Psoas muscle (tissue), 8 donors: ENCODE measurements around the gene ENTHD1. TPM values are rescaled to one million over a fixed set of nuclear protein-coding genes. Genes with fewer than 3 reads are reported as not detected.

ENCODE experiments used
- ATAC-seq, 4 donors: fragments of 200-7000 bp; cut with Tn5 transposase; one replicate each; pipeline ENCODE4 v1.9.1; 2020; ENCODE audit warnings: moderate library complexity in 3 of 4, mild to moderate bottlenecking in 2 of 4
- DNase-seq, 2 donors: peaks; one replicate each; pipeline ENCODE4 v3.0.0-alpha.2; 2020
- H3K27ac ChIP-seq: fragments of 200-600 bp; one replicate; pipeline ENCODE4 v1.8.0; 2022
- H3K27me3 ChIP-seq, 3 donors: fragments of 200-600 bp in 1 of 3; one replicate each; pipeline versions ENCODE4 v1.6.1 to v1.8.0; 2013 to 2022; ENCODE audit warnings: low read length in 2 of 3, mild to moderate bottlenecking in 2 of 3, moderate library complexity in 1 of 3; ENCODE audit not compliant: insufficient read depth in 3 of 3
- H3K36me3 ChIP-seq, 2 donors: fragments of 200-600 bp in 1 of 2; one replicate each; pipeline versions ENCODE4 v1.6.1 to v1.8.0; 2013 to 2022; ENCODE audit warnings: low read depth in 1 of 2, mild to moderate bottlenecking in 1 of 2, moderate library complexity in 1 of 2; ENCODE audit not compliant: insufficient read depth in 1 of 2
- H3K4me1 ChIP-seq: fragments of 200-600 bp; one replicate; pipeline ENCODE4 v1.8.0; 2022
- H3K4me3 ChIP-seq: fragments of 200-600 bp; one replicate; pipeline ENCODE4 v1.8.0; 2022; ENCODE audit warnings: mild to moderate bottlenecking
- H3K9me3 ChIP-seq: fragments of 200-600 bp; one replicate; pipeline ENCODE4 v1.8.0; 2022
- WGBS, 3 donors: extraction: QIAGEN DNeasy Blood & Tissue Kit; methylation state at CpG; one replicate each; pipeline versions ENCODE4 v1.1.6 to v1.1.7; 2013; 5-methylcytosine and 5-hydroxymethylcytosine counted together
- intact Hi-C, 2 donors: fragments of 100-400 bp; cut with DNase I; formaldehyde crosslinking; loops; one replicate each; pipeline versions ENCODE4 v1.11.0 to v1.14.2; 2022
- polyA plus RNA-seq, 3 donors: library from polyadenylated mRNA; stranded (reverse); fragments of 200-250 nt; gene quantifications; one replicate each; pipeline ENCODE4 v1.2.3, GENCODE V29; 2013
- total RNA-seq, 4 donors: library from RNA; stranded (reverse); fragmentation: NEBNext Ultra II Directional in 2 of 4; extraction: Animal tissue kit (Norgen Biotek cat#: 25700) in 2 of 4; gene quantifications; one replicate each; pipeline versions ENCODE4 v1.2.1 to v1.2.4, GENCODE V29; 2021 to 2023
- TF ChIP-seq, protein P1 (sequence below): fragments of 200-600 bp; IDR thresholded peaks from one replicate; pipeline ENCODE4 v1.8.0; 2022; ENCODE audit warnings: antibody characterized with exemption
- donor health status: healthy with polysubstance abuse.
- donor health status: DM: no; HTN: no; CAD: no; lungs with moderate emphysema.
- donor health status: Bipolar disorder and iron deficiency.
- donor health status: healthy.
- donor health status: DM: yes; HTN: yes; CAD: no.
- donor health status: DM: no; HTN: no; CAD: no.
- donor health status: DM: no; HTN: no; CAD: no.
- donor health status: DM: yes; HTN: yes; CAD: no.

Gene ENTHD1
- total and polyA plus RNA-seq, 7 donors, result not detected

DNA sequence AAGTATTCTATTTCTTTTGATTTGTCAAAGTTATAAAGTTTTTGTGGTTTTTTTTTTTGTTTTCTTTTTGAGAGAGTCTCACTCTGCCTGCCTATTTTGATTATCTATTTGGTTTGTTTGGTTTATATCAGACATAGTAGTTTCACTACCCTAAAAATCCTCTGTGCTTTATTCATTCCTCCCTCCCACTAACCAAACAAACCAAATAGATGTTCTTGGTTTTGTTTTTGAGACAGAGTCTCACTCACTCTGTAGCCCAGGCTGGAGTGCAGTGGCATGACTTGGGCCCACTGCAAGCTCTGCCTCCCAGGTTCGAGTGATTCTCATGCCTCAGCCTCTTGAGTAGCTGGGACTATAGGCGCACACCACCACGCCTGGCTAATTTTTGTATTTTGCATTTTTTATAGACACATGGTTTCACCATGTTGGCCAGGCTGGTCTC lies 67.9 kb downstream of the ENTHD1 start:
- Histone ChIP-seq H3K9me3 (no peaks in the 10 kb centered on the region), H3K27ac (no peak overlapping the region), H3K36me3 (no peaks in the 10 kb centered on the region), H3K27me3 (peaks cover 0 to 38% (median 0%) of the 10 kb centered on the region in 3 donors), H3K4me3 (no peak overlapping the region), H3K4me1 (no peaks in the 10 kb centered on the region)
- TF ChIP-seq, protein P1, sequence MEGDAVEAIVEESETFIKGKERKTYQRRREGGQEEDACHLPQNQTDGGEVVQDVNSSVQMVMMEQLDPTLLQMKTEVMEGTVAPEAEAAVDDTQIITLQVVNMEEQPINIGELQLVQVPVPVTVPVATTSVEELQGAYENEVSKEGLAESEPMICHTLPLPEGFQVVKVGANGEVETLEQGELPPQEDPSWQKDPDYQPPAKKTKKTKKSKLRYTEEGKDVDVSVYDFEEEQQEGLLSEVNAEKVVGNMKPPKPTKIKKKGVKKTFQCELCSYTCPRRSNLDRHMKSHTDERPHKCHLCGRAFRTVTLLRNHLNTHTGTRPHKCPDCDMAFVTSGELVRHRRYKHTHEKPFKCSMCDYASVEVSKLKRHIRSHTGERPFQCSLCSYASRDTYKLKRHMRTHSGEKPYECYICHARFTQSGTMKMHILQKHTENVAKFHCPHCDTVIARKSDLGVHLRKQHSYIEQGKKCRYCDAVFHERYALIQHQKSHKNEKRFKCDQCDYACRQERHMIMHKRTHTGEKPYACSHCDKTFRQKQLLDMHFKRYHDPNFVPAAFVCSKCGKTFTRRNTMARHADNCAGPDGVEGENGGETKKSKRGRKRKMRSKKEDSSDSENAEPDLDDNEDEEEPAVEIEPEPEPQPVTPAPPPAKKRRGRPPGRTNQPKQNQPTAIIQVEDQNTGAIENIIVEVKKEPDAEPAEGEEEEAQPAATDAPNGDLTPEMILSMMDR, result no peak
- ATAC-seq (no peak), DNase-seq (no peak)
- WGBS, 3 donors, result 88 to 94% (median 91%) methylated on average over 3 of the region's 3 CpGs
- intact Hi-C loops, result no loop called here

DNA sequence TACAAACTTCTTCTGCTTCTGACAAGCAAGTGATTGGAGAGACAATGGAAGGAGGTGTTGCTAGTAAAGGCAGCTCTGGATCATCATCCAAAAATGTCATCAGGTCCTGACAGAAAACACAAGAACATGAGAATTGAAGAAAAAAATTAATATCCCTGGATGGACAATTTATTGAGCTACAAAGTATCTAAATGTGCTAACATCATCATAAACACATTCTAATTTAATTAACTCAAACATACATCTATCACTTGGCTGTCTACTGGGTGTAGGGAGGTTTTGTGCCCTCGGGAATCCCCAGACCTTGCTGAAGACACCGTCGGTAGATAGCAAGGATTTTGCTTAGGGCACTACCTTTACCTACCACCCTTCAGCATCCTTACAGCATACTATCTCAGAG lies 72.6 kb downstream of the ENTHD1 start:
- Histone ChIP-seq H3K36me3 (no peaks in the 10 kb centered on the region), H3K4me3 (no peak overlapping the region), H3K4me1 (no peaks in the 10 kb centered on the region), H3K9me3 (no peaks in the 10 kb centered on the region), H3K27ac (no peak overlapping the region), H3K27me3 (peaks cover 0 to 36% (median 5%) of the 10 kb centered on the region in 3 donors)
- TF ChIP-seq, protein P1, result no peak
- intact Hi-C loops, result no loop called here
- 80 to 89% (median 88%) methylated on average over 3 of the region's 3 CpGs for WGBS, 3 donors
- DNase-seq (no peak), ATAC-seq (no peak)

DNA sequence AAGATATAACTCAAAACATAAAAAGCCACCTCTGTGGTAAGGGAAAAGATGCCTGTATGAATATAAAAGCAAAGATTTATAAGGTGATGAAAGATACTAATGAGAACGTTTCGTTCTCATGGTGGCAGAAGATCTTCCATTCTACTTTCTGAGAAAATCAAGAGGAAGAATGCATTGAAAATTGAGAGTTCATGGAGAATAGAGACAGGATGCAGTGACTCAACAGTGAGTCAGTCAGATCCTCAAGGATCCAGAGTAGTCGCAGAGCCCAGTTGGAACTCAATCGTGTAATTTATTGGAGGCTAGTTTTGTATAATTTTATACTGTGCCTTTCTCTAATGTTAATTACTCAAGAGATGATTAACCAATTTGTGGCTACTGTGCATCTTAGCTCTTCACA lies 73.3 kb downstream of the ENTHD1 start:
- H3K27me3 ChIP-seq, result peaks cover 0 to 37% (median 5%) of the 10 kb centered on the region in 3 donors
- TF ChIP-seq, protein P1, result no peak
- DNase-seq, result no peak

DNA sequence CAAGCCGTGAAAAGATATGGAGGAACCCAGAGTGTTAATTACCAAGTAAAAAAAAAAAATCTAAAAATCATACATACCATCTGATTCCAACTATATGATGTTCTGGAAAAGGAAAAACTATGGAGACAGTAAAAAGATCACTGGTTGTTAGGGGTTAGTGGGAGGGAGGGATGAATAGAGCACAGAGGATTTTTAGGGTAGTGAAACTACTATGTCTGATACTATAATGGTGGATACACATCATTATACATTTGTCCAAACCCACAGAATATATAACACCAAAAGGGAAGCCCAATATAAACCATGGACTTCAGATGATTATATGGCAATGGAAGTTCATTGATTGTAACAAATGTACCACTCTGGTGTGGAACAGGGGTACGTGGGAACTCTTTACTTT lies 74.1 kb downstream of the ENTHD1 start:
- Histone ChIP-seq H3K27me3 (peaks cover 0 to 40% (median 5%) of the 10 kb centered on the region in 3 donors), H3K36me3 (no peaks in the 10 kb centered on the region), H3K27ac (no peak overlapping the region), H3K4me3 (no peak overlapping the region), H3K4me1 (no peaks in the 10 kb centered on the region), H3K9me3 (no peaks in the 10 kb centered on the region)
- ATAC-seq (no peak), DNase-seq (no peak)
- intact Hi-C loops, result loop anchor here in 1 of 2 donors (10.0 kb wide), 1 partner anchor 255 kb away; no protein-coding TSS in a partner anchor
- 61 to 71% (median 66%) methylated on average over 2 of the region's 2 CpGs for WGBS, 3 donors
- TF ChIP-seq, protein P1, result no peak

More for the DNA sequence above, 73.3 kb downstream of the ENTHD1 start:
- Histone ChIP-seq H3K9me3 (no peaks in the 10 kb centered on the region), H3K4me3 (no peak overlapping the region), H3K27ac (no peak overlapping the region), H3K4me1 (no peaks in the 10 kb centered on the region), H3K36me3 (no peaks in the 10 kb centered on the region)
- WGBS, 3 donors, result 10 to 16% (median 12%) methylated on average over 4 of the region's 4 CpGs
- intact Hi-C loops, result no loop called here
- ATAC-seq, result no peak

DNA sequence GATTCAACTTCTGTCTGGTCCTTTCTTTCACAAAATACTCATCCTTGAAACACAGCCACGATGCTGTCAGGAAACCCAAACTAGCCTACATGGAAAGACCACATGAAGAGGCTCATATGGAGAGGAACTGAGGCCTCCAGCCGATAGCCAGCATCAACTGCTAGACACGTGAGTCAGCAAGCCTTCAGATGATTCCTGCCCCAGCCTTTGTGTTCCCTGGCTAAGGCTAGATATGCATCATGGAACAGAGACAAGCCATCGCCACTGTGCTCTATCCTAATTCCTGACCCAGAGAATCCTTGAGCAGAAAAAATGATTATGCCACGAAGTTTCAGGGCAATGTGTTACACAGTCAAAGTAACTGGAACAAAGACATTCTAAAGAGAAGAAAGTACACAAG lies 75.5 kb downstream of the ENTHD1 start:
- intact Hi-C loops, result loop anchor here in 1 of 2 donors (10.0 kb wide), 1 partner anchor 253 kb away; no protein-coding TSS in a partner anchor
- TF ChIP-seq, protein P1, result no peak
- 27 to 48% (median 28%) methylated on average over 5 of the region's 5 CpGs for WGBS, 3 donors
- no peaks in the 10 kb centered on the region for H3K36me3 ChIP-seq
- no peaks in the 10 kb centered on the region for H3K9me3 ChIP-seq
- peaks cover 0 to 45% (median 5%) of the 10 kb centered on the region in 3 donors for H3K27me3 ChIP-seq
- H3K27ac ChIP-seq, result no peak overlapping the region
- ATAC-seq (no peak), DNase-seq (no peak)
- no peaks in the 10 kb centered on the region for H3K4me1 ChIP-seq
- no peak overlapping the region for H3K4me3 ChIP-seq
